Measurements from ENCODE around the gene STK38L.
A peak's percentile ranks its signal among the peaks of the same experiment; 100 is the strongest.

Gene STK38L

GRCh38 chr12:27243804-27244688, at the start of gene STK38L:
Gene STK38L (plus strand): TSS chr12:27244286. CDS start chr12:27297721, 53,435 bp downstream.
- Mint-ChIP-seq H3K9me3 (no peaks in the 10 kb centered on the region), H3K4me1 (peaks cover 41% of the 10 kb centered on the region), H3K4me3 (peak within 1 kb of the TSS; percentile 93), H3K36me3 (peaks cover 19% of the 10 kb centered on the region), H3K27ac (peak within 1 kb of the TSS; percentile 93), H3K27me3 (no peaks in the 10 kb centered on the region)
- peak; percentile 99 for ATAC-seq

- Mint-ChIP-seq H3K36me3 (no peaks in the 10 kb centered on the region), H3K4me3 (no peak overlapping the region)
- no peak for ATAC-seq
Measured at GRCh38 chr12:27194644-27195043, 49.4 kb upstream of the STK38L start.

DNA sequence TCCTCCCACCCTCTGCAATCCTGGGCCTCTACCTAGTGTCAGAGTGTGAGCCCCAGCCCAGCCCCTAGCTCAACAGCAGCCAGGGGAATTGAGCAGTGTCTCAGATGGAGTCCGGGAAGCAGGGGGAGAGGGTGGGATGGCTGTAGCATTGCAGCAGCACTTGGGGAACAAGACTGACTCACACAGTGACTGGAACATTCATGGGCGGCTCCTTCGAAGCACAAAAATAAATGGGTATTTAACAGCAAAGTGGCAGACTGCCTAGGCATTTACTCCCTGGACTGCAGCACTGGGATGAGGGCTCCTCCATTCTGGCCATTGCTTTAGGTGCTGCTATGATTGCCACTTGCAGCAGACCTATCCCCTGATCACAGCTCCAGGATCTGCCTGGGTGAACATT, 46.0 kb upstream of the STK38L start:
- H3K4me3 Mint-ChIP-seq: no peak overlapping the region
- H3K4me1 Mint-ChIP-seq: peaks cover 8% of the 10 kb centered on the region
- no peak for ATAC-seq
- H3K27ac Mint-ChIP-seq: no peak overlapping the region
- no peaks in the 10 kb centered on the region for H3K36me3 Mint-ChIP-seq
- H3K9me3 Mint-ChIP-seq: no peaks in the 10 kb centered on the region
- H3K27me3 Mint-ChIP-seq: no peaks in the 10 kb centered on the region

More at GRCh38 chr12:27194644-27195043, 49.4 kb upstream of the STK38L start:
- no peak overlapping the region for H3K27ac Mint-ChIP-seq
- H3K4me1 Mint-ChIP-seq: peaks cover 2% of the 10 kb centered on the region
- H3K9me3 Mint-ChIP-seq: no peaks in the 10 kb centered on the region
- no peaks in the 10 kb centered on the region for H3K27me3 Mint-ChIP-seq

DNA sequence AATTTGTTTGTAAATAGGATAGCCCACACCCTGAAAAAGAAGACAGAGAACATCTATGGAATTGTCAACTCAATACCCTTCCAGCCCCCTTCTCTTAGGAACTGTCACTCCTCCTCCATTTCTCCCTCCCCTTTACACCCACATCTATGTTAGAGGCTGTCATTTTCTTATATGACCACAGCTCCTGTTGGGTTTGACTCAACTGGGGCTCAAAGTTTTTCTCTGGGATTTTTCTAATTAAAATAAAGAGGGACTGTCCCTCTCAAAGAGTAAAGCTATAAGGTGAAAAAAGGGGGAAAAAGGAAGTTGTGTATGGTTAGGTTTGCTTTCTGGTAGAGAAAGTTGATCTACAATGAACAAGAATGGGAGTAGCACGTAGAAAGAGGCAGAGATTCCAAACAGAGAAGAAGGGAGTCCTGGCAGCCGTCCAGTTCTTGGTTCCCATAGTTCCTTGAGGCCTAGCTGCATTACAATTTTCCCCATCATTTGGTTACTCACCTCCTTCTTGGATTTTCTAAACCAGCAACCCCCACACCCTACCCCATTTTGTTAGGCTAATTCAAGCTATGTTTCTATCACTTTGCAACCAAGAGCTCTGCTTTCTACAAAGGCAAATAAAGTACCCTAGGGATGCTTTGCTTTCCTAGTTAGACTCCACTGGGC, 44.3 kb upstream of the STK38L start:
- ATAC-seq: peak; percentile 51
- Mint-ChIP-seq H3K9me3 (no peaks in the 10 kb centered on the region), H3K27me3 (no peaks in the 10 kb centered on the region), H3K4me3 (no peak overlapping the region), H3K27ac (peak overlapping the region; percentile 18), H3K36me3 (peaks cover 8% of the 10 kb centered on the region), H3K4me1 (peaks cover 8% of the 10 kb centered on the region)

GRCh38 chr12:27201169-27201568, 42.9 kb upstream of the STK38L start:
- H3K27me3 Mint-ChIP-seq: no peaks in the 10 kb centered on the region
- peaks cover 8% of the 10 kb centered on the region for H3K4me1 Mint-ChIP-seq
- no peaks in the 10 kb centered on the region for H3K9me3 Mint-ChIP-seq
- H3K4me3 Mint-ChIP-seq: no peak overlapping the region
- peaks cover 8% of the 10 kb centered on the region for H3K36me3 Mint-ChIP-seq
- ATAC-seq: no peak
- no peak overlapping the region for H3K27ac Mint-ChIP-seq

DNA sequence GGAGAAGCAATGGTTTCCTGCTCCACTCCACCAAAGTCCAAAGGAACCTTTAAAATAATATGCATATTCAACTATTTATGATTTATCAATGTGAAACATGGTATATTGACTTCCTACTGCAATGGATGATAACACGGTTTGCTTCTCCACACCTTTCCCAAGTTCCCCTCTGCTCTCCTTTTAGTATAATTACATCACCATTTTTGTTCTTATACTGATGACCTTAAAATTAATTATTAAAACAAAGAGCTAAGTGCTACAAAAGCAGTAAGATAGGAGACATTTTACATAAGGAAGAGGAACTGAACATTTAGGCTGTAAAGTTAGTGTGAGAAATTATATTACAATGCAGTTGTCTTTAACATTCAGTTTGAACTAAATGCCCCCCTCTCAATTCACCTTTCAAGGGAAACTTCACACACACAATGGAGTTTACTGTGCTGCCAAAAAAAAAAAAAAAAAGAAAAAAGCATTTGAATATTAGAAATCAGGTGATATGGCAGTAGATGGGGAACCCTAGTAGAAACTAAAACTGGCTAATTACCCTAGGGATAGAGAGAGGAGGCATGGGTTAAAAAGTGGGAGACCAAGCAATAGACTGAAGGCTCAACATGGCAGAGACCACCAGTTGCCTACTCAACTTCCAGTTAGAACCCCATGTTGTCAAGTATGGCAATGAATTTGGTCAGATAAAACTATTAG, 37.1 kb upstream of the STK38L start:
- no peak for ATAC-seq
- H3K27me3 Mint-ChIP-seq: no peaks in the 10 kb centered on the region

GRCh38 chr12:27207615-27208413, 36.3 kb upstream of the STK38L start:
- peak; percentile 93 for ATAC-seq

More for the DNA sequence above, 37.1 kb upstream of the STK38L start:
- H3K9me3 Mint-ChIP-seq: peaks cover 5% of the 10 kb centered on the region
- H3K4me1 Mint-ChIP-seq: peaks cover 21% of the 10 kb centered on the region
- no peak overlapping the region for H3K4me3 Mint-ChIP-seq
- H3K27ac Mint-ChIP-seq: peak overlapping the region; percentile 76
- peaks cover 13% of the 10 kb centered on the region for H3K36me3 Mint-ChIP-seq

GRCh38 chr12:27208414-27208750, 35.7 kb upstream of the STK38L start:
- Mint-ChIP-seq H3K27ac (peak overlapping the region; percentile 76), H3K27me3 (no peaks in the 10 kb centered on the region), H3K36me3 (peaks cover 13% of the 10 kb centered on the region), H3K4me1 (peaks cover 21% of the 10 kb centered on the region), H3K4me3 (no peak overlapping the region), H3K9me3 (peaks cover 5% of the 10 kb centered on the region)
- ATAC-seq: peak; percentile 46

More at GRCh38 chr12:27207615-27208413, 36.3 kb upstream of the STK38L start:
- H3K27ac Mint-ChIP-seq: peak overlapping the region; percentile 76
- peaks cover 5% of the 10 kb centered on the region for H3K9me3 Mint-ChIP-seq
- no peak overlapping the region for H3K4me3 Mint-ChIP-seq
- H3K36me3 Mint-ChIP-seq: peaks cover 13% of the 10 kb centered on the region
- H3K27me3 Mint-ChIP-seq: no peaks in the 10 kb centered on the region
- H3K4me1 Mint-ChIP-seq: peaks cover 21% of the 10 kb centered on the region

- Mint-ChIP-seq H3K27ac (no peak overlapping the region), H3K9me3 (peaks cover 5% of the 10 kb centered on the region), H3K4me3 (no peak overlapping the region), H3K36me3 (peaks cover 8% of the 10 kb centered on the region), H3K27me3 (no peaks in the 10 kb centered on the region), H3K4me1 (peaks cover 21% of the 10 kb centered on the region)
- no peak for ATAC-seq
Measured at GRCh38 chr12:27209257-27209910, 34.7 kb upstream of the STK38L start.

DNA sequence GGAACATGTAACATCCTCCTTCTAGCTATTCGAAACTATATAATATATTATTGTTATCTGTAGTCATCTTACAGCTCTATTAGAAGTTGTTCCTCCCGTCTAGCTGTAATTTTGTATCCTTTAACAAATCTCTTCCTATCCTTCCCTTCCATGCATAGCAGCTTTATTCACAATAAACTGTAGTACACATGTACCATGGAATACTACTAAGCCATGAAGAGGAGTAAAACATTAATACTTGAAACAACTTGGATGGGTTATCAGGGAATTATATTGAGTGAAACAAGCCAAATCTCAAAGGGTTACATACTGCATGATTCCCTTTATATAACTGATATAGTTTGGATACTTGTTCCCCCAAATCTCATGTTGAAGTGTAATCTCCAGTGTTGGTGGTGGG, 33.9 kb upstream of the STK38L start:
- peaks cover 21% of the 10 kb centered on the region for H3K4me1 Mint-ChIP-seq
- no peak for ATAC-seq
- peaks cover 5% of the 10 kb centered on the region for H3K36me3 Mint-ChIP-seq
- H3K27ac Mint-ChIP-seq: no peak overlapping the region
- no peaks in the 10 kb centered on the region for H3K27me3 Mint-ChIP-seq
- H3K4me3 Mint-ChIP-seq: no peak overlapping the region
- H3K9me3 Mint-ChIP-seq: peaks cover 5% of the 10 kb centered on the region

DNA sequence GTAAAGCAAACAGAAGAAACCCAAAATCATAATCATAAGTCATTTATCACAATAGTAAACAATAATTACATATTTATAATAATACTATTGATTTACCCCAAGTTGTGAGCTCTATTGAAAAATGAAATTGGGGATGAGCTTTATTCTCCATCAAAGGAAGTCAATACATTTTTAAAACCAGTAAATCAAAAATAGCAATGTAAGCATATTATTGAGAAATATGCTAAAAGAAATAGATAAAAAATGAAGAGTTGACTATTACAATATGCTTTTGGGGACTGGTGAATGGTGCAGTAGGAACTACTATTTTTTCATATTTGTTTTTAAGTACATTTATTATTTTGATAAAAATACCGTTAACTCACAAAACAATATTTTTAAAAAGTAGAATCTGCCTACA, 31.2 kb upstream of the STK38L start:
- H3K27ac Mint-ChIP-seq: no peak overlapping the region
- no peak overlapping the region for H3K4me3 Mint-ChIP-seq
- peaks cover 5% of the 10 kb centered on the region for H3K36me3 Mint-ChIP-seq
- no peak for ATAC-seq
- peaks cover 8% of the 10 kb centered on the region for H3K4me1 Mint-ChIP-seq
- H3K27me3 Mint-ChIP-seq: no peaks in the 10 kb centered on the region
- peaks cover 5% of the 10 kb centered on the region for H3K9me3 Mint-ChIP-seq

GRCh38 chr12:27213304-27213703, 30.8 kb upstream of the STK38L start:
- no peak for ATAC-seq
- Mint-ChIP-seq H3K27ac (no peak overlapping the region), H3K27me3 (no peaks in the 10 kb centered on the region), H3K4me3 (no peak overlapping the region), H3K9me3 (peaks cover 5% of the 10 kb centered on the region), H3K4me1 (peaks cover 7% of the 10 kb centered on the region), H3K36me3 (peaks cover 5% of the 10 kb centered on the region)

DNA sequence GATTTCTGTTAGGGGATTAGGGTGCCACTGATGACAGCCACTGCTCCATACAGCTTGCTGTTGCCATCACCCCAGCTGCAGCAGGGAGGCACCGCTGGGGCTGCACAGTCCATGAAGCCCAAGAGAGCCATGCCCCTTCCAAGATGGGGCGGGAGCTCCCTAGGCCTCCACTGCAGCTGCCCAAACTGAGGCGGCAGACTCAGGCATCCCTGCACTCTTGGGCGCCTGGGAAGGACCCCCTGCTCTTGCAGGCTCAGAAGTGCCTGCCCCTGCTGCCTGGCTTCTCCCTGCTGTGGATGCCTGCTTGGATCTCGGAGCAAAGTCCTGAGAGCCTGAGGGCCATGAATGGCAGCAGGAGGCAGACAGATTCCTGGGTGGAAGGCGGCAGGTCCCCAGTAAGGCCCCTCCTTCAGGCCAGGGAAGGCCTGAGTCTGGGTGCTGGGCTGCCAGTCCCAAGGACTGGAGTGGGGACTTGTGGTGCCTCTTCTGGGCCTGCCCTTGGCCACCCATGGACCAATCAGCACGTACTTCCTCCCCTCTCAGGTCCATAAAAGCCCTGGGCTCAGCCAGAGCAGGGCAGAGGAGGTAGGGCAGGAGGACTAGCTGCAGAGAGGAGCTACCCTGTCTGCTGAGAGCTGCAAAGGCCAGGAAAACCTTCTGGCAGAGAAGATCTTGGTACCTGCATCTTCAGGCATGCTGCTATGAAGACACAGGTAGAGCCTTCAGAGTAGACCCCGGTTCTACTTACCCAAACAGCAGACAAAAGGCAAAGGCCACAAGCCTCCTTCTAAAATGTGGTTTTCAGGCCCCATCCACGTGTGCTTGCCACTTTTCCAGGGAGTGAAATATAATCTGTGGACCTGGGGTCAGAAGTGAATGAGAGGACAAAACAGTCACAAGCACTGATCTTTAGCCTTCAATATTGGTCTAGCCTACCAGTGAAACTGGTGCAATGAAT, 30.0 kb upstream of the STK38L start:
- no peak for ATAC-seq
- Mint-ChIP-seq H3K4me1 (peaks cover 3% of the 10 kb centered on the region), H3K27me3 (no peaks in the 10 kb centered on the region), H3K4me3 (no peak overlapping the region), H3K9me3 (peaks cover 5% of the 10 kb centered on the region), H3K27ac (peak overlapping the region; percentile 12), H3K36me3 (peaks cover 5% of the 10 kb centered on the region)
